Measurements from ENCODE around the gene EEIG2.

Gene EEIG2

DNA sequence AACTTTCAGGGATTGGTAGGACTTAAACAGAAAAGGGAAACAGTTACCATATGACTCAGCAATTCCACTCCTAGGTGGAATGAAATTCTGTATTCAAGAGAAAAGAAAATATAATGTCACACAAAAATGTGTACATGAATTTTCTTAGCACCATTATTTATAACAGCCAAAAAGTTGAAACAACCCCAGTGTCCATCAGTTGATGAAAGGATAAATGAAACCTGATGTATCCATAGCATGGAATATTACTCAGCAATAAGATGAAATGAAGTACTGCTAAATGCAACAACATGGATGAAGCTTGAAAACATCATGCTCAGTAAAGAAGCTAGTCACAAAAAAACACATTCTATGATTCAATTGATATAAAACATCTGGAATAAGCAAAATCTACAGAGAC, 15.5 kb downstream of the EEIG2 start:
- Mint-ChIP-seq H3K4me1 (ENCODE audit: low read depth) (no peaks in the 10 kb centered on the region), H3K27me3 (ENCODE audit: low read depth) (no peaks in the 10 kb centered on the region), H3K4me3 (no peak overlapping the region), H3K9me3 (peaks cover 13% of the 10 kb centered on the region), H3K27ac (no peak overlapping the region), H3K36me3 (ENCODE audit: low read depth) (peaks cover 17% of the 10 kb centered on the region)
- no peak for DNase-seq (ENCODE audit: low spot score)

DNA sequence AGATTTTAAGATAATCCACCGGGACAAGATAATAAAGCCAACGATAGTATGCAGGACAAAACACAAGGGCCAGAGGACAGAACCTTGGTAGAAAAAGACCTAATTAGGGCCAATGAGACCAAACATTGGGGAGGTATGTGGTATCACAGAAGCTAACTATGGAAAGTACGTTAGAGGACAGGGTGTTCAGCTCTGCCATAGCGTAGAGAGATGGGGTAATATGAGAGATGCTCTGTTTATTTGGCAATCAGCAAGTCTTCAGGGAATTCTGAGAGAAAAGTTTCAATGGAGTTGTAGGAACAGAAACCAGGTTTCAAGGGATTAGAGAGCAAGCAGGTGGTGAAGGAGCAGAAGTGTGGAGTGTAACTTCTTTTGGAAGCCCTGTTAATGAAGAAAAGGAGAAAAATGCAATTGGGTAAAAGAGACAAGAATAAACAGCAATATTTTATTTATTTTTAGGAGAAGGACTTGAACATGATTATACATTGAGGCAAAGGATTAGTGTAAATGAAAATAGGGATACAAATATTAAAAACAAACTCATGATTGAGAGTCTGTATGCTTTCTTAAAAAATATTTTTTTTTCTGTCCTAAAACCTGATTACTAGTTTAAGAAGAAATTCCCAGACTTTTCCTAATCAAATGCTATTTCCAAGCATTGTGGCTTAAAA, 24.0 kb downstream of the EEIG2 start:
- Mint-ChIP-seq H3K4me3 (no peak overlapping the region), H3K27ac (no peak overlapping the region), H3K36me3 (ENCODE audit: low read depth) (peaks cover 12% of the 10 kb centered on the region), H3K9me3 (peaks cover 21% of the 10 kb centered on the region), H3K27me3 (ENCODE audit: low read depth) (no peaks in the 10 kb centered on the region), H3K4me1 (ENCODE audit: low read depth) (peaks cover 26% of the 10 kb centered on the region)
- no peak for DNase-seq (ENCODE audit: low spot score)

DNA sequence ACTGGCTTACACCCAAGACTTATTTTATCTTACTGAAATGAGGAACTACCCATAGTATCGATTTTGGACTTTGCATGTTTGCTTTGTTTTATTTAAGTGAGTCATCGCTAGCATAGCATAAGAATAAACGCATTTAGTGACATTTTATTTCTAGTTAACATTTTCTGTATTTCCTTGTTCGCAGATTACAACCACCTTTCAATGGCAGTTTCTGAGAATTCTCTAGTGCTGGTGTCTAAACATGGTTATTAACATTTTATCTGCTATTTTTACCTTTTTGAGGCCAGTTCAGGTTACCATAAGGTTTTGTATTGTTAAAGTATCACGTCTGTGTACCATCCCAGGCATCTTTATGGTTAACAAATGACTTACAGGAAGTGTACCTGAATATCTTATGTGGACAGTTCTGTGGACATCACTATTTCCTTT, 24.5 kb downstream of the EEIG2 start:
- no peak for DNase-seq (ENCODE audit: low spot score)
- H3K27ac Mint-ChIP-seq = no peak overlapping the region
- peaks cover 31% of the 10 kb centered on the region for H3K4me1 Mint-ChIP-seq (ENCODE audit: low read depth)
- peaks cover 14% of the 10 kb centered on the region for H3K36me3 Mint-ChIP-seq (ENCODE audit: low read depth)
- H3K27me3 Mint-ChIP-seq (ENCODE audit: low read depth) = no peaks in the 10 kb centered on the region
- H3K4me3 Mint-ChIP-seq = no peak overlapping the region
- H3K9me3 Mint-ChIP-seq = peaks cover 21% of the 10 kb centered on the region

DNA sequence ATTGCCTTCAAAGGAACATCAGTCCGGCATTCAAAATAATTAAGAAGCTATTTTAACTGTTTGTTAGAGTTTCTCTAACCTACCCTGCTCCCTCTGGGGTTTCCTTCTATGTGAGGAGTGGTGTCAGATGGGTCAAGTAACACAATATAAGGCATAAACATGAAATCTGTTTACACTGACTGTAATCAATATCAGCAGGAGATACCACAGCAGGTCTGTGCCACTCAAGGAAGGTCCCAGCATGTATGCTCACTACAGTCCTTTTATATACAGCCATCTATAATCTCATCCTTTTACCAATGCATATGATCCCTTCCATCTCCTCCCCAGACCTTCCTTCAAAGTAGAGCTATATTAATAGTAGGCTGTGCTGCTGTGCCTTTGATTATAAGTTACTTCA, 25.4 kb downstream of the EEIG2 start:
- DNase-seq (ENCODE audit: low spot score) = no peak
- Mint-ChIP-seq H3K4me3 (no peak overlapping the region), H3K36me3 (ENCODE audit: low read depth) (peaks cover 11% of the 10 kb centered on the region), H3K27me3 (ENCODE audit: low read depth) (no peaks in the 10 kb centered on the region), H3K9me3 (peaks cover 16% of the 10 kb centered on the region), H3K4me1 (ENCODE audit: low read depth) (peaks cover 38% of the 10 kb centered on the region), H3K27ac (no peak overlapping the region)

DNA sequence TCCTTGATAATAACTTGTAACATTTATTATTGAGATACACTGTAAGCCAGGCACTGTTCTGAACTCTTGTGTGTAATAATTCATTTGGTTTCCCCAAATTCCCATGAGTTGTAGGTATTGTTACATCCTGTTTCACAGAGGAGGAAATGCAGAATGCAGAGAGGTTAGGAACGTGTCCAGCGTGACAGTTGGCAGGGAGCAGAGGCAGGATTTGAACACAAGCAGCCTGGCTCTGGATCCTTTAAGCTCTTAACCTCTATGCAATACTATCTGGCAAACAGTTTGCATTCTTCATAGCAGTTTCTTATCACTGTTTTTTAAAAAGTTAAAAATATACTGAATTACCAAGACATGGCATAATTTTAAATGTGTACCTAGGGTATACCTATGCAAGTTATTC, 30.5 kb downstream of the EEIG2 start:
- Mint-ChIP-seq H3K4me3 (peak overlapping the region; percentile 11), H3K36me3 (ENCODE audit: low read depth) (peaks cover 7% of the 10 kb centered on the region), H3K4me1 (ENCODE audit: low read depth) (peaks cover 51% of the 10 kb centered on the region), H3K27me3 (ENCODE audit: low read depth) (no peaks in the 10 kb centered on the region), H3K27ac (peak overlapping the region; percentile 64), H3K9me3 (peaks cover 5% of the 10 kb centered on the region)
- DNase-seq (ENCODE audit: low spot score) = no peak

DNA sequence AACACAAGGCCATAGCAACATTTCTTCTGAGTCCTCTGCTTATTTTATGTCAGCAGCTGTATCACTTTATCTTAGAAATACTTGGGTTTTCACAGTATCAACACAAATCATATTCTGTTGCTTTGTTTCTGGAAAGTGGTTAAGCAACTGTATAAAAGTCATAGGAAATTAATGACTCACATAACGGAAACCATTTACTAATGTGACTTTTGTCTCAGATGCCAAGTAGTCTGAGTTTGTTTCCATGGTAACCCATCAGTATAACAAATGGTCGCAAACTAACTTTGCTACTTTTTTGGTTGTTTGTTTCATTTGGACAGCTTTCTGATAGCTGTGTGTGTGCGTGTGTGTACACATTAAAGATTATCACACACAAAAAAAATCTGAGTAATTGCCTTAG, 31.1 kb downstream of the EEIG2 start:
- no peak overlapping the region for H3K4me3 Mint-ChIP-seq
- H3K27me3 Mint-ChIP-seq (ENCODE audit: low read depth) = no peaks in the 10 kb centered on the region
- peaks cover 5% of the 10 kb centered on the region for H3K9me3 Mint-ChIP-seq
- H3K36me3 Mint-ChIP-seq (ENCODE audit: low read depth) = peaks cover 7% of the 10 kb centered on the region
- peak overlapping the region; percentile 58 for H3K27ac Mint-ChIP-seq
- no peak for DNase-seq (ENCODE audit: low spot score)
- H3K4me1 Mint-ChIP-seq (ENCODE audit: low read depth) = peaks cover 49% of the 10 kb centered on the region

DNA sequence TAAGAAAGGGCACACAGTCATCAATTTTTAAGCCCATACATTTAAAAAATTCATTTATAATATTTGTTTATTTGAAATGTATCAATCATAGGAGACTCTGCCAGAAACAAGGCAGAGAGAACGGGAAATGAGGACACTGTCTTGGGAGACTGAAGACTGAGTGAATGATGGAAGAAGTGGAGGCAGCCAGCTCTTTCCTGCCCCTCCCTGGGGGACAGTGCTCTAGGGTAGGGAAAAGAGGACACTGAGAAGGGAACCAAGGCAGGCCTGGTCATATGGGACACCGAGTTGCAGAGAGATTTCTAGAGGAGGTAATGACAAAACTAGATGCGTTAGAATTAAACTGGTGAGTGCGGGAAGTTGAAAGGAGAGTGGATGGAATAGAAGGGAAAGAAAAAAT, 31.6 kb downstream of the EEIG2 start:
- DNase-seq (ENCODE audit: low spot score) = no peak
- Mint-ChIP-seq H3K27ac (peak overlapping the region; percentile 73), H3K27me3 (ENCODE audit: low read depth) (no peaks in the 10 kb centered on the region), H3K9me3 (peaks cover 5% of the 10 kb centered on the region), H3K36me3 (ENCODE audit: low read depth) (peaks cover 7% of the 10 kb centered on the region), H3K4me3 (no peak overlapping the region), H3K4me1 (ENCODE audit: low read depth) (peaks cover 47% of the 10 kb centered on the region)

DNA sequence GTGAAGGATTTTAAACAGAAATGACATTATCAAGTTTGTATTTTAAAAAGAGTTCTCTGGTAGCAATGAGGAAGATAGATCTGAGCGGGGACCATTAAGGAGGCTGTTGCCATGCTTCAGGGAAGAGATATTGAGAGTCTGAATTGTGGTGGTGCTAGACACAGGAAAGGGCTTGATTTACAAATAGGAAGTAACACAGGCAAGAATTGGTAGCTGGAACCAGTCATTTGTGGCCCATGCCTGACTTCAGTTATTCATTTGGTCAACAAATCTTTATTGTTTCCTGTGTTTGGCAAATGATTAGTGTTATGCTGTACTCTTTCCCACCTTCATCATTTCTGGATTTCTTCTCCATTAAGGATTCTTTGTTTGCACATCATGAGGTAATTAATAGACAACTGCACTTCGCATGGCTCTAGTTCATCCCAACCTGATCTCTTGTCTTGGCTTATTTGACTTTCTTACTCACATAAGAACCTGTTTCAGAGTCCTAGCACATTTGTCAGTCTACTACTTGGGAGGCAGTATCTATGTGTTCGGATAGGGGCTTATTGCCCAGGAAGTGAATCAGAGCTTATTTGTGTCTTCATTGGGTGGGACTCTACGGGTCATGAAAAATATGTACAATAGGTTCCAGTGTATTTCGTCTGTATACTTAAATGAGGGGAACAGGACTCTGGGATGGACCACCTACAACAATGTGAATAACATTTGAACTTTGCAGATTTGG, 32.3 kb downstream of the EEIG2 start:
- no peaks in the 10 kb centered on the region for H3K27me3 Mint-ChIP-seq (ENCODE audit: low read depth)
- no peak for DNase-seq (ENCODE audit: low spot score)
- peaks cover 5% of the 10 kb centered on the region for H3K9me3 Mint-ChIP-seq
- peaks cover 42% of the 10 kb centered on the region for H3K4me1 Mint-ChIP-seq (ENCODE audit: low read depth)
- peak overlapping the region; percentile 73 for H3K27ac Mint-ChIP-seq
- H3K4me3 Mint-ChIP-seq = no peak overlapping the region
- peaks cover 7% of the 10 kb centered on the region for H3K36me3 Mint-ChIP-seq (ENCODE audit: low read depth)

DNA sequence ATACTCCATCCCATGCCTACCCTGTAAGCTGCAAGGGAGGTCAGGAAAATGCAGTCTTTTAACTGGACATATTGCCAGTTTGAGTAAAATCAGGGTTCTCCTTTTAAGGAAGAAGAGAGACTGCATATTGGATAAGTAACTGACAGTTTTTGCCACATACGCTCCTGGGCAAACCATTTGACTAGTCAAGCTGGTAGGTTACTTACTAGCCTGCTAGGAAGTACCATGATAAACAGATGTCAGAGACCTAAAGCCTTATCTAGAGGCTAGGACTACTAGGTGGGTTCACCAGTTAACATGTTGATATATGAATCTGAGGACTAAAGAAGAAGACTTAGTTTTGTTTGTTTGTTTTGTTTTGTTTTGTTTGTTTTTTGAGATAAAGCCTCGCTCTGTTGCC, 33.5 kb downstream of the EEIG2 start:
- Mint-ChIP-seq H3K27ac (no peak overlapping the region), H3K9me3 (no peaks in the 10 kb centered on the region), H3K4me1 (ENCODE audit: low read depth) (peaks cover 40% of the 10 kb centered on the region), H3K36me3 (ENCODE audit: low read depth) (peaks cover 2% of the 10 kb centered on the region), H3K27me3 (ENCODE audit: low read depth) (no peaks in the 10 kb centered on the region), H3K4me3 (no peak overlapping the region)
- no peak for DNase-seq (ENCODE audit: low spot score)

DNA sequence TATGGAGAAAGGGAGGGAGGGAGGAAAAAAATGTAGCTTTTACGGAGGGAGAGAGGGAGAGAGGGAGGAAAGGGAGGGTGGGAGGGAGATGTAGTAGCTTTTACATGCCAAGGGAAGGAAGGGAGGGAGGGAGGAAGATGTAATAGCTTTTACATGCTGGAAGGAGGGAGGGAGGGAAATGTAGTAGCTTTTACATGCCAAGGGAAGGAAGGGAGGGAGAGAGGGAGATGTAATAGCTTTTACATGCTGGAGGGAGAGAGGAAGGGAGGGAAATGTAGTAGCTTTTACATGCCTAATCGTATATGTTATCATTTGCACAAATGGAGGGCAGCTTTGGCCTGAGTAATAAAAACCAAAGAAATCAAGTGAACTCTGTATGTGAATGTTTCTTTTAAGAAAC, 35.6 kb downstream of the EEIG2 start:
- H3K36me3 Mint-ChIP-seq (ENCODE audit: low read depth) = no peaks in the 10 kb centered on the region
- H3K27ac Mint-ChIP-seq = no peak overlapping the region
- no peaks in the 10 kb centered on the region for H3K27me3 Mint-ChIP-seq (ENCODE audit: low read depth)
- no peak overlapping the region for H3K4me3 Mint-ChIP-seq
- H3K9me3 Mint-ChIP-seq = no peaks in the 10 kb centered on the region
- no peak for DNase-seq (ENCODE audit: low spot score)
- peaks cover 26% of the 10 kb centered on the region for H3K4me1 Mint-ChIP-seq (ENCODE audit: low read depth)

DNA sequence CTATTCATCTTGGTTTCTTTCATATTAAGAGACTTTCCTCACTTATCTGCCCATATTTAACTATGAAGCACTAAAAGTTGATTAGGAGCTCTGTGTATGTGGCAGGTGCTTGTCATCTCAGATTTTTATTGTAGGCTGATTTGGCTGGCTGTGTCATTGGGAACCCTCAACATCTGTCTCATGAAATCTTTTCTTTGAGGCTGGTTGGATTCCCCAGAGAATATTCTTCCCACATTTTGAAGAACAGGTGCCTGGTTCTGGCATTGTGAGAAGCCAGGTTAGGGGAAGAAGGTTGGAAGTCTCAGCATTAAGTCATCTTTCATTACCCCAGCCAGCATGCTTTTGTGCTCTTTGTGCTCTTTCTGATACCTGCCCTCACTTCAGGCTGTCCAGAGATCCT, 37.1 kb downstream of the EEIG2 start:
- DNase-seq (ENCODE audit: low spot score) = no peak
- Mint-ChIP-seq H3K4me3 (no peak overlapping the region), H3K27ac (no peak overlapping the region)

DNA sequence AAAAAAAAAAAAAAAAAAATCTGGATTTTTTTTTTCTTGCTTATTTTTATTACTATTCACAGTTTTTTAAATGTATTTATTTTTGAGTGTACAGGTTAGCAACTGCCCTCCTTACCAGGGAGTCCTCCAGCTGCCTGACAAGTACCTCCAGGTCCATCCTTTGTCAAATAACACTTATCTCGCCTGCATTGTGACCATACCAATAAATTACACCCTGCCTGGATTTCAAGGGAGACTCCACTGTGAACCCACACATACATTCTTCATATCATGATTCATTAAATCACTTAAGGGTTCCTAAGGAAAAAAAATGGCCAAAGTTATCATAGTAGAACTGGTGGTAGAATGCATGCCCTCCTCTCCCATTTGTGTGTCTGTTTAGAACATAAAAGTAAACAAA, 38.4 kb downstream of the EEIG2 start:
- peaks cover 3% of the 10 kb centered on the region for H3K36me3 Mint-ChIP-seq (ENCODE audit: low read depth)
- H3K9me3 Mint-ChIP-seq = no peaks in the 10 kb centered on the region
- H3K27me3 Mint-ChIP-seq (ENCODE audit: low read depth) = no peaks in the 10 kb centered on the region
- H3K27ac Mint-ChIP-seq = no peak overlapping the region
- H3K4me1 Mint-ChIP-seq (ENCODE audit: low read depth) = peaks cover 6% of the 10 kb centered on the region
- no peak overlapping the region for H3K4me3 Mint-ChIP-seq
- no peak for DNase-seq (ENCODE audit: low spot score)

More for the DNA sequence above, 37.1 kb downstream of the EEIG2 start:
- H3K4me1 Mint-ChIP-seq (ENCODE audit: low read depth) = peaks cover 18% of the 10 kb centered on the region
- H3K9me3 Mint-ChIP-seq = no peaks in the 10 kb centered on the region
- peaks cover 3% of the 10 kb centered on the region for H3K36me3 Mint-ChIP-seq (ENCODE audit: low read depth)
- H3K27me3 Mint-ChIP-seq (ENCODE audit: low read depth) = no peaks in the 10 kb centered on the region

DNA sequence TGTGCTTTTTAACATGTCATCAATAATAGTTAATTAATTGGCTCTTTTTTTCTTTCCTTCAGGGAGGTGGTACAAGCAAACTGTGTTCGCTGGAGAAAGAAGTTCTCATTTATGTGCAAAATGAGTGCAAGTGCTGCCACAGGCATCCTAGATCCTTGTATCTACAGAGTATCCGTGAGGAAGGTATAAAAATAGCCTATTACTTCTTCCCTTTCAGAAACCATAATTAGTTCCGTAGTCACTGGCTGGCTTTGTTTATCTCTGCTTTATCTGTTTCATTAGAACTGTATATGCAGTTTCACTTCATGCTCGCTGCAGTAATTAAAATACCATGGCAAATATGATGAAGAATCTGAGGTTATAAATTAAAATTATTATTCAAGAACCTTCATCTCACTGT, 40.6 kb downstream of the EEIG2 start:
- no peaks in the 10 kb centered on the region for H3K27me3 Mint-ChIP-seq (ENCODE audit: low read depth)
- H3K4me3 Mint-ChIP-seq = no peak overlapping the region
- no peak overlapping the region for H3K27ac Mint-ChIP-seq
- no peak for DNase-seq (ENCODE audit: low spot score)
- peaks cover 4% of the 10 kb centered on the region for H3K4me1 Mint-ChIP-seq (ENCODE audit: low read depth)
- H3K9me3 Mint-ChIP-seq = no peaks in the 10 kb centered on the region
- H3K36me3 Mint-ChIP-seq (ENCODE audit: low read depth) = peaks cover 8% of the 10 kb centered on the region

DNA sequence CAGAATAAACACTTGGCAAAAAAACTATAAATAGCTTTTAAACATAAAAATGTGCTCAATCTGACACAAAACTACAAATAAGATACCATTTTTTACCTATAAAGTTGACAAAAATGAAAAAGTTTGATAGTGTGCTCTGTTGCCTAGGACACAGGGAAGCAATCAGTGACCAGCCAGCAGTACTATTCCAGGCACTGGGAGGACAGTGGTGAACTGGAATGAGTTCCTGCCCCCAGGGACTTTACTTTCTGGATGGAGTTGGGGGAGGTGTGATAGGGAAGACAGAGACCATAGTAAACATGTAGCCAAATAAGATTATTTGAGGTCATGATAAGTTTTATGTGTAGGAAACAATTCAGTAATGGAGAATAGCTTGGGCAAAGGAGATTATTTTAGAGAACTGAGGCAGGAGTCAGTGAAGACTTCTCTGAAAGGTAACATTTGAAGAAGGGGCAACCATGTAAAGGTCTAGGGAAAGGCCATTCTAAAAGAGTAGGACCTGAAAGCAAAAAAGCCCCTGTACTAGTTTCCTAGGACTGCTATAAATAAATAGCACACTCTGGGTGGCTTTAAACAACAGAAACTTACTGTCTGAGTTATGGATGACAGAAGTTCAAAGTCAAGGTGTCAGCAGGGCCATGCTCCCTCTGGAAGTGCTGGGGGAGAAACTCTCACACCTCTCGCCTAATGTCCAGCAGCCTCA, 42.0 kb downstream of the EEIG2 start:
- Mint-ChIP-seq H3K4me3 (no peak overlapping the region), H3K36me3 (ENCODE audit: low read depth) (peaks cover 9% of the 10 kb centered on the region)

More for the DNA sequence above, 42.0 kb downstream of the EEIG2 start:
- Mint-ChIP-seq H3K9me3 (no peaks in the 10 kb centered on the region), H3K4me1 (ENCODE audit: low read depth) (peaks cover 2% of the 10 kb centered on the region), H3K27me3 (ENCODE audit: low read depth) (no peaks in the 10 kb centered on the region), H3K27ac (no peak overlapping the region)
- DNase-seq (ENCODE audit: low spot score) = no peak
